K562 (cell line): ENCODE measurements around the gene FUT8. TPM values are rescaled to one million over a fixed set of nuclear protein-coding genes. Genes with fewer than 3 reads are reported as not detected.
A peak's percentile ranks its signal among the peaks of the same experiment; 100 is the strongest.

ENCODE experiments used
- ATAC-seq: fragments of 200-7000 bp; cut with Tn5 transposase; 3 replicates; pipeline ENCODE4 v1.9.1; 2020; ENCODE audit warnings: moderate library complexity
- BruUV-seq: library from RNA; stranded (reverse); fragments of 400-500 nt; replicated peaks from 2 replicates; lab custom pipeline; 2021; lab: Mats Ljungman, UMichigan
- CTCF ChIA-PET: fragments of 300-600 bp; formaldehyde crosslinking; extraction: SDS; loops from one replicate; lab custom pipeline; 2021; ENCODE audit warnings: low intra/inter-chr PET ratio; lab: Yijun Ruan, JAX
- POLR2A ChIA-PET: fragments of 300-600, 350-650 bp; sonication (Branson Sonifier 250); formaldehyde crosslinking; extraction: SDS; loops from one replicate; lab custom pipeline; 2021; ENCODE audit warnings: antibody characterized with exemption, inconsistent platforms; lab: Yijun Ruan, JAX
- DNase-seq, 4 experiments: peaks; one replicate each; pipeline versions ENCODE4 v3.0.0 to v3.0.0-alpha.2; 2011 to 2018; ENCODE audit warnings: low spot score in 3 of 4, mixed read lengths in 3 of 4; ENCODE audit errors: extremely low read depth in 1 of 4
- FAIRE-seq: peaks from 2 replicates; lab custom pipeline; 2011; peaks lifted over from hg19 to GRCh38; lab: Jason Lieb, UNC
- H2AFZ ChIP-seq: 2 replicates; pipeline ENCODE4 v1.6.0; 2011; ENCODE audit warnings: low read depth, low read length, control low read depth, inconsistent platforms
- H3K27ac ChIP-seq: fragments of 200-600 bp; 3 replicates; pipeline ENCODE4 v1.8.0; 2011; ENCODE audit warnings: low read depth, mild to moderate bottlenecking, control low read depth, inconsistent platforms, low read length, moderate library complexity, mixed read lengths; ENCODE audit errors: extremely low read depth
- H3K27me3 ChIP-seq, 2 experiments: fragments of 300-600 bp in 1 of 2; 2 replicates in 1 of 2; 3 replicates in 1 of 2; pipeline versions ENCODE4 v1.6.0 to v1.8.0; 2011; ENCODE audit warnings: inconsistent platforms in 2 of 2, low read length in 2 of 2, mild to moderate bottlenecking in 1 of 2, mixed read lengths in 1 of 2, moderate library complexity in 1 of 2; ENCODE audit not compliant: control insufficient read depth in 2 of 2, insufficient read depth in 2 of 2
- H3K36me3 ChIP-seq: fragments of 300-600 bp; 3 replicates; pipeline ENCODE4 v1.8.0; 2011; ENCODE audit warnings: mild to moderate bottlenecking, low read length, inconsistent platforms; ENCODE audit not compliant: control insufficient read depth, insufficient read depth
- H3K4me1 ChIP-seq, 2 experiments: fragments of 200-600 bp in 1 of 2; replicated peaks in 1 of 2; 2 replicates in 1 of 2; 3 replicates in 1 of 2; pipeline versions ENCODE4 v1.5.1 to v1.8.0; 2011; ENCODE audit warnings: inconsistent platforms in 2 of 2, low read length in 2 of 2, mild to moderate bottlenecking in 1 of 2, mixed read lengths in 1 of 2, moderate library complexity in 1 of 2; ENCODE audit not compliant: control insufficient read depth in 2 of 2, insufficient read depth in 2 of 2
- H3K4me2 ChIP-seq: 2 replicates; pipeline ENCODE4 v1.6.1; 2011; ENCODE audit warnings: low read length, control low read depth, inconsistent platforms, mixed read lengths; ENCODE audit not compliant: insufficient read depth
- H3K4me3 ChIP-seq: fragments of 200-600 bp; sonication (generic), shearing (Covaris generic); 2 replicates; pipeline ENCODE4 v1.5.1; 2016; ENCODE audit warnings: control low read depth, inconsistent platforms
- H3K79me2 ChIP-seq: fragments of 200-600 bp; 3 replicates; pipeline ENCODE4 v1.8.0; 2011; ENCODE audit warnings: low read length, inconsistent platforms; ENCODE audit not compliant: control insufficient read depth, insufficient read depth
- H3K9ac ChIP-seq, 2 experiments: 2 replicates each; pipeline versions ENCODE4 v1.6.0 to v1.6.1; 2011; ENCODE audit warnings: low read depth in 2 of 2, low read length in 2 of 2, control low read depth in 1 of 2, inconsistent platforms in 1 of 2, mild to moderate bottlenecking in 1 of 2, mixed read lengths in 1 of 2; ENCODE audit not compliant: insufficient read depth in 1 of 2
- H3K9me1 ChIP-seq: one replicate; pipeline ENCODE4 v1.6.0; 2011; ENCODE audit warnings: inconsistent platforms, mild to moderate bottlenecking, low read length, moderate library complexity; ENCODE audit not compliant: control insufficient read depth, insufficient read depth
- H3K9me3 ChIP-seq: replicated peaks from 2 replicates; pipeline ENCODE4 v1.5.1; 2011; ENCODE audit warnings: low read depth, low read length, inconsistent platforms; ENCODE audit not compliant: control insufficient read depth, insufficient read depth
- H4K20me1 ChIP-seq: replicated peaks from 2 replicates; pipeline ENCODE4 v1.6.1; 2011; ENCODE audit warnings: low read length, inconsistent platforms, mixed read lengths; ENCODE audit not compliant: control insufficient read depth, insufficient read depth
- ERF ChIP-seq: fragments of 450-650 bp; formaldehyde crosslinking; IDR thresholded peaks from 2 replicates; pipeline ENCODE4 v1.4.0; 2020; ENCODE audit warnings: mild to moderate bottlenecking, mixed read lengths
- KDM4B ChIP-seq, 2 experiments: fragments of 450-650 bp in 1 of 2; sonication (generic) in 1 of 2; IDR thresholded peaks; 2 replicates each; pipeline ENCODE4 v1.6.1; 2016 to 2017; ENCODE audit warnings: borderline replicate concordance in 2 of 2, antibody characterized with exemption in 1 of 2, low read depth in 1 of 2, mild to moderate bottlenecking in 1 of 2
- LCOR ChIP-seq: sonication (generic); formaldehyde crosslinking; IDR thresholded peaks from 2 replicates; pipeline ENCODE4 v1.8.0; 2022; ENCODE audit warnings: mild to moderate bottlenecking, missing genetic modification reagents
- PREB ChIP-seq: sonication (generic); formaldehyde crosslinking; IDR thresholded peaks from 2 replicates; pipeline ENCODE4 v1.8.1; 2023; ENCODE audit warnings: mild to moderate bottlenecking, missing genetic modification reagents
- SLC30A9 ChIP-seq: fragments of 250-450 bp; sonication (Bioruptor Pico); IDR thresholded peaks from 2 replicates; pipeline ENCODE4 v1.8.0; 2022; ENCODE audit warnings: mild to moderate bottlenecking, moderate library complexity
- STAT5A ChIP-seq: IDR thresholded peaks from 2 replicates; pipeline ENCODE4 v1.6.1; 2012; ENCODE audit warnings: low read length, inconsistent platforms, borderline replicate concordance
- TBL1XR1 ChIP-seq, 2 experiments: IDR thresholded peaks; 2 replicates each; pipeline ENCODE4 v1.6.1; 2012; ENCODE audit warnings: improper control_type of control experiment in 2 of 2, low read length in 2 of 2, mild to moderate bottlenecking in 1 of 2
- ZNF165 ChIP-seq: fragments of 250-450 bp; sonication (Bioruptor Pico); IDR thresholded peaks from 2 replicates; pipeline ENCODE4 v1.4.0; 2020; ENCODE audit warnings: borderline replicate concordance
- ZNF354B ChIP-seq: fragments of 250-450 bp; sonication (Bioruptor Pico); IDR thresholded peaks from 2 replicates; pipeline ENCODE4 v1.4.0; 2020
- ZNF384 ChIP-seq: IDR thresholded peaks from 2 replicates; pipeline ENCODE4 v1.6.1; 2012; ENCODE audit warnings: low read depth, low read length, improper control_type of control experiment
- WGBS: fragments of 100-300 bp; shearing (Covaris generic); methylation state at CpG from one replicate; pipeline ENCODE4 v1.1.6; 2016; ENCODE audit warnings: low coverage, mixed read lengths; ENCODE audit not compliant: insufficient coverage; ENCODE audit errors: missing lambda C conversion rate; 5-methylcytosine and 5-hydroxymethylcytosine counted together
- in situ Hi-C: fragments of 300-500 bp; cut with MboI; formaldehyde crosslinking; loops from 4 replicates; pipeline ENCODE4 v1.15.0; 2018; ENCODE audit warnings: inconsistent platforms, mixed read lengths
- intact Hi-C: fragments of 100-400 bp; cut with micrococcal nuclease; formaldehyde crosslinking; loops from 2 replicates; pipeline ENCODE4 v1.14.2; 2022
- polyA plus RNA-seq, 8 experiments: library from polyadenylated mRNA; depleted of rRNA in 4 of 8; stranded (reverse) in 5 of 8; unstranded in 3 of 8; fragments of >200 nt; fragmentation: Nextera tagmentation in 2 of 8; fragmentation: Illumina TruSeq in 1 of 8; extraction: Ambion mirVana in 2 of 8; extraction: Trizol in 1 of 8; gene quantifications; 2 replicates each; pipeline versions ENCODE4 v1.2.1 to v1.2.3, GENCODE V29; 2011 to 2014; ENCODE audit warnings: inconsistent platforms in 1 of 8, missing spikeins in 1 of 8
- total RNA-seq, 7 experiments: library from RNA; depleted of rRNA in 6 of 7; stranded (reverse); fragments of >200 nt in 6 of 7; fragmentation: Illumina TruSeq in 2 of 7; extraction: Trizol in 2 of 7; gene quantifications; 2 replicates each; pipeline versions ENCODE4 v1.2.1 to v1.2.3, GENCODE V29; 2011 to 2021; ENCODE audit warnings: low replicate concordance in 1 of 7
- TF ChIP-seq, protein P1 (sequence below): fragments of 450-650 bp; IDR thresholded peaks from 2 replicates; pipeline ENCODE4 v1.6.1; 2016

The FUT8 gene
- total and polyA plus RNA-seq, 9 of the 15 experiments (the other 6 are each of a cell fraction or from before 2014, with no cell fraction given): 4.1 to 15.2 (median 7.8) TPM

DNA sequence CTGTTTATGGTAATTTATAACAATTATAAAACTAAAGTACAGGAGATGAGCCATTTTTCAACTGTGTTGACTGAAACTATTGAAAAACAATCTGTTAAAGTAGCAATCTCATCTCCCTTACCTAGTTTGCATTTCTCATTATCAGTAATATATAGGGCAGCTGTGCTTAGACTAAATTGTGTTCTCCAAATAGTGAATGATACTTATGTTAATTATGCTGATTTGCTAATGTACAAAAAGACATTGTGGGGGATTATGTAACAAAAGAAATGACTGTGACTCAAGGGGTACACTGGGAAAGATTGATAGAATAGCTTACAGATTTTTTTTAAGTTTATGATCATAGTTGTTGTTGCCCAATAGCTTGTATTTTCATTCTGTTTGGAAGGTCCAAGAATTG is 207.7 kb downstream of the FUT8 start (continued):
- no peak for TF ChIP-seq STAT5A
- no peak for TF ChIP-seq LCOR (CRISPR knock-in tag)

DNA sequence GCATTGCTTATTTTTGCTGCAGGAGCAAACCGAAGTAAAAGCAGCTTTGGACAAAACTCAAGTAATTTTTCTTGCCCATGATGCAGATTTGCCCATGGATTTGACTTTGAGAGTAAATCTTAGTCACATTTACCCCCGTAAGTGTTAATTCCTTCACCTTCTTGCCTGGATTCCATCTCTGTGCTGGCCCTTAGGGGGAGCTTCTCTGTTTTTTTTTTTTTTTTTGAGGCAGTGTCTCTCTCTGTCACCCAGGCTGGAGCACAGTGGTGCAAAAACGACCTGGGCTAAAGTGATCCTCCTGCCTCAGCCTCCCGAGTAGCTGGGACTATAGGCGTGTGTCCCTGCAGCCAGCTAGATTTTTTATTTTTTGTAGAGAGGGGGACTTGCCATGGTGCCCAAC is 210.2 kb downstream of the FUT8 start:
- Histone ChIP-seq H3K27ac (no peak overlapping the region), H3K9me1 (no peaks in the 10 kb centered on the region), H2AFZ (no peak overlapping the region), H3K4me2 (no peak overlapping the region), H3K79me2 (no peaks in the 10 kb centered on the region), H3K9me3 (no peaks in the 10 kb centered on the region), H3K27me3 (no peaks in the 10 kb centered on the region), H4K20me1 (no peaks in the 10 kb centered on the region), H3K9ac (no peak overlapping the region), H3K4me1 (no peaks in the 10 kb centered on the region), H3K4me3 (no peak overlapping the region), H3K36me3 (no peaks in the 10 kb centered on the region)
- WGBS: 30% methylated on average over 5 of the region's 5 CpGs
- POLR2A ChIA-PET: no interaction called here
- CTCF ChIA-PET: no interaction called here
- no peak for FAIRE-seq
- ATAC-seq: no peak
- no peak for DNase-seq
- no TSS peak for BruUV-seq
- TF ChIP-seq ZNF384 (0 out of 2 replicates have a peak, but pooled peaks have one; percentile 25), SLC30A9 (CRISPR knock-in tag) (no peak)
- intact Hi-C loops (no loop called here), in situ Hi-C loops (no loop called here)

- no peaks in the 10 kb centered on the region for H3K36me3 ChIP-seq
- WGBS: no CpG with 5 or more reads among the region's 1 CpG
- ChIA-PET CTCF (no interaction called here), POLR2A (no interaction called here)
- BruUV-seq: no TSS peak
- no peaks in the 10 kb centered on the region for H3K27me3 ChIP-seq
- ATAC-seq: no peak
- no peak for FAIRE-seq
- no peaks in the 10 kb centered on the region for H4K20me1 ChIP-seq
- no peak overlapping the region for H3K4me2 ChIP-seq
- H3K4me3 ChIP-seq: no peak overlapping the region
- no peak for DNase-seq
- no peaks in the 10 kb centered on the region for H3K9me3 ChIP-seq
- in situ Hi-C loops: no loop called here
- H3K79me2 ChIP-seq: no peaks in the 10 kb centered on the region
- H3K4me1 ChIP-seq: no peaks in the 10 kb centered on the region
- H3K27ac ChIP-seq: no peak overlapping the region
- no peak overlapping the region for H3K9ac ChIP-seq
- no peak for TF ChIP-seq ZNF354B (CRISPR knock-in tag)
- no peak for TF ChIP-seq ERF
- TF ChIP-seq TBL1XR1 (IDR thresholded peaks at IDR 0.05; ENCODE audit: low read length in 2 of 2): no peak
- TF ChIP-seq, protein P1, sequence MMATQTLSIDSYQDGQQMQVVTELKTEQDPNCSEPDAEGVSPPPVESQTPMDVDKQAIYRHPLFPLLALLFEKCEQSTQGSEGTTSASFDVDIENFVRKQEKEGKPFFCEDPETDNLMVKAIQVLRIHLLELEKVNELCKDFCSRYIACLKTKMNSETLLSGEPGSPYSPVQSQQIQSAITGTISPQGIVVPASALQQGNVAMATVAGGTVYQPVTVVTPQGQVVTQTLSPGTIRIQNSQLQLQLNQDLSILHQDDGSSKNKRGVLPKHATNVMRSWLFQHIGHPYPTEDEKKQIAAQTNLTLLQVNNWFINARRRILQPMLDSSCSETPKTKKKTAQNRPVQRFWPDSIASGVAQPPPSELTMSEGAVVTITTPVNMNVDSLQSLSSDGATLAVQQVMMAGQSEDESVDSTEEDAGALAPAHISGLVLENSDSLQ: no peak
- no peak for TF ChIP-seq KDM4B (IDR thresholded peaks at IDR 0.05; ENCODE audit: borderline replicate concordance in 2 of 2, low read depth in 1 of 2)
- TF ChIP-seq ZNF165 (CRISPR knock-in tag): no peak
- no peak for TF ChIP-seq PREB
- no peak overlapping the region for H2AFZ ChIP-seq
- intact Hi-C loops: no loop called here
- H3K9me1 ChIP-seq: no peaks in the 10 kb centered on the region
Measured at GRCh38 chr14:65623759-65624158, 211.2 kb downstream of the FUT8 start.
